PC-9 (cell line): ENCODE measurements around the gene NUTF2.

Source experiments
- EZH2 ChIP-seq: fragments of 200-600 bp; sonication (generic); IDR thresholded peaks from 2 replicates; pipeline ENCODE4 v1.8.0; 2017; ENCODE audit warnings: antibody characterized with exemption, low read depth
- TF ChIP-seq, protein P1 (sequence below): fragments of 200-600 bp; sonication (generic); conservative IDR thresholded peaks from 2 replicates; pipeline ENCODE4 v1.6.1; 2017; ENCODE audit warnings: mixed run types, antibody characterized with exemption, mild to moderate bottlenecking, moderate library complexity

DNA sequence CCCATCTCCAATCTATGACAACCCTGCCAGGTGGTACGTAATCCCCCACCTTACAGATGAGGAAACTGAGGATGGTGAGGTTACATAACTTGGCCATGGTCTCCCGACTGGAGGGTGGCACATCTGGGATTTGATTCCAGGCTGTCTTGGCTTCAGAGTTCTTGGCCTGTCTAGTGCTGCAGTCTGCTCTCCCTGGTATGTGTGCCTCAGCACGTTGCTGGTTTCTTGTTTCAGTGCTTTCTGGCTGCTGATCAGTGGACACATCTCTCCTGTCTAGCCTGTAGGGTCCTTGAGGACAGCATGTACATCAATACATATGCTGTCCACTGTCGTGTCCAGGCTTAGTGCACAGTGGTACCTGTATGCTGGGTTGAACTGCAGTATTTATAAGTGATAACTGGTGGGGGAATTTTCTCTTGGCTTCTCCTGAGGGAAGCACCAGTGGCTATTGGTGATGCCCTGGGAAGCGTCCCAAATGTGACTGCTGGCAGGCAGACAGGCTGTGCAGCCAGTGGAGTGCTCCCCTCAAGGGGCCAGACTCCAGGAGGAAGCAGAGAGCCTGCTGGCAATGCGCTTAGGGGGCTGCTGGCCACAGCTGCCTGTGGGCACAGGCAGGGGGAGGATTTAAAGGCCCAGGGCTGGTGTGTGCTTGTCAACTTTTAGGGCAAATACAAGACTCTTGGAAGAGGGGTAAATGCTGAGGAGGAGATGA is 70.6 kb downstream of the NUTF2 start:
- TF ChIP-seq, protein P1, sequence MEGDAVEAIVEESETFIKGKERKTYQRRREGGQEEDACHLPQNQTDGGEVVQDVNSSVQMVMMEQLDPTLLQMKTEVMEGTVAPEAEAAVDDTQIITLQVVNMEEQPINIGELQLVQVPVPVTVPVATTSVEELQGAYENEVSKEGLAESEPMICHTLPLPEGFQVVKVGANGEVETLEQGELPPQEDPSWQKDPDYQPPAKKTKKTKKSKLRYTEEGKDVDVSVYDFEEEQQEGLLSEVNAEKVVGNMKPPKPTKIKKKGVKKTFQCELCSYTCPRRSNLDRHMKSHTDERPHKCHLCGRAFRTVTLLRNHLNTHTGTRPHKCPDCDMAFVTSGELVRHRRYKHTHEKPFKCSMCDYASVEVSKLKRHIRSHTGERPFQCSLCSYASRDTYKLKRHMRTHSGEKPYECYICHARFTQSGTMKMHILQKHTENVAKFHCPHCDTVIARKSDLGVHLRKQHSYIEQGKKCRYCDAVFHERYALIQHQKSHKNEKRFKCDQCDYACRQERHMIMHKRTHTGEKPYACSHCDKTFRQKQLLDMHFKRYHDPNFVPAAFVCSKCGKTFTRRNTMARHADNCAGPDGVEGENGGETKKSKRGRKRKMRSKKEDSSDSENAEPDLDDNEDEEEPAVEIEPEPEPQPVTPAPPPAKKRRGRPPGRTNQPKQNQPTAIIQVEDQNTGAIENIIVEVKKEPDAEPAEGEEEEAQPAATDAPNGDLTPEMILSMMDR = no peak
- no peak for TF ChIP-seq EZH2
